HuH-7.5 (cell line): ENCODE data around the gene CLECL1.
"Not testable (repeated sequence)": the region's sequence is repeated elsewhere in the genome, so short reads cannot be mapped to it uniquely, and the experiment has no call there.

Experiments used
- DNase-seq: peaks from one replicate; pipeline ENCODE4 v3.0.0; 2011; ENCODE audit warnings: low spot score

CLECL1 gene

DNA sequence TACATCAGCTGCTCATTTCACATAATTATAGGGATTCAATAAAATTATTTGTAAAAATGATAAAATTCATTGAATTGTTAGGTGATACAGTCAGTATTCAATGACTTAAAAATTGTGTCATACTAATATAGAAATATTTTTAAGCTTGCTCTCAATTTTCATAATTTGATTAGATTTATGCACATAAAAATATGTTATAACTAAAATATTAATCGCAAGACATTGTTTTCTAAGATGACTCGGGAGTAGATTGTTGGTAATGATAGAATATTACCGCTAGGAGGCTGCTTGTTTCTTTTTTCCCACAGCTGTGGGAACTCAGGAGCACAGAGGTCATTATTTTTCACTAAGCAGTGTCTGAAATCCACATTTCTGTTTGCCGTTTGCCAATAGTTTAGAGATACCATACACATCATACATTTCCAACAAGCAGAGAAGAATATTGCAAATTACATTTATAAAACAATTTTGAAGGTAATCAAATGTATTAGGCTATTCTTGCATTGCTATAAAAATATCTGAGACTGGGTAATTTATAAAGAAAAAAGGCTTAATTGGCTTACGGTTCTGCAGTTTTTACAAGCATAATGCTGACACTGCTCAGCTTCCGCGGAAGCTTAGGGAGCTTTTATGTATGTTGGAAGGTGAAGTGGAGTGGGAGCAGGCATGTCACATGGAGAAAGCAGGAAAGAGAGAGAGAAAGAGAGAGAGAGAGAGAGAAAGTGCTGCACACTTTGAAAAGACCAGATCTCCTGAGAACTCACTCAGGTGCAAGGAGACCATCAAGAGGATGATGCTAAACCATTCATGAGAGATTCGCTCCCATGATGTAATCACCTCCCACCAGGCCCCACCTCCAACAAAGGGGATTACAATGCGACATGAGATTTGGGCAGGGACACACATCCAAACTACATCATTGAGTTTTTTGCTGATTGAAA is 18.6 kb upstream of the CLECL1 start:
- DNase-seq = no peak

- peak; percentile 46 for DNase-seq
These were observed 17.6 kb upstream of the CLECL1 start for GRCh38 chr12:9750276-9751203.

DNA sequence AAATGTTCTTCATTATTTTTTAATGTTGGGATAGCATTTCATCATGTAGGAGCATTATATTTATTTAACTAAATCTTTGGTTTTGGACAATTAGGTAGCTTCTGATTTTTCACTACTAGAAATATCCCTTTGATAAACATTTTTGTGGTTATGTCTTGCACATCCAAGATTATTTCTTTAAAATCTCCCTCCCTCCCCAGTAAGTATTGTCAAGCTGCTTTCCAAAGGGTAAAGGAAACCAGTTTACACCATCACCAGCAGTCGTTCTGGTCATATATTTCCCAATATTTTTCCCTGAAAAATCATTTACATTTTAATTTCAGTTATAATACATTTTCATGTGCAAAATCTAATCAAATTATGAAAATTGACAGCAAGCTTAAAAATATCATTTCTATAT is 16.7 kb upstream of the CLECL1 start:
- no peak for DNase-seq

DNA sequence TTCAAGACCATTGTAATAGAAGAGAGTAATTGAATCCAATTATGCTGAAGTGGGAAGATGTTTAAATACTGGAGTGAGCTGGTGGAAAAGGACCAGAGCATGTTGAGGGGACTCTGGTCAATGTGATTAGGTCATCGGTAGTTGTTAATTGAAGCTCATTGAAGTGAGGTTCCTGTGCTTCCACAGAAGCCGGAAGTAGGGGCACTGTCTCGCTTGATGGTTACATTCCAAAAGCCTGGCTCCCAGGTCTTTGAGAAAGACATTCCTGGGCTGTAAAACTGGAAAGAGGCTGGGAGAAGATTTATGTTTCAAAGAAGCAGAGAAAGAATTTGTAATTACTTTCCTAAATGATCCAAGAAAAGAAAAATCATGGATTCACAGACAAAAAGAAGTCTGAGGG is 12.3 kb upstream of the CLECL1 start:
- DNase-seq = no peak

DNA sequence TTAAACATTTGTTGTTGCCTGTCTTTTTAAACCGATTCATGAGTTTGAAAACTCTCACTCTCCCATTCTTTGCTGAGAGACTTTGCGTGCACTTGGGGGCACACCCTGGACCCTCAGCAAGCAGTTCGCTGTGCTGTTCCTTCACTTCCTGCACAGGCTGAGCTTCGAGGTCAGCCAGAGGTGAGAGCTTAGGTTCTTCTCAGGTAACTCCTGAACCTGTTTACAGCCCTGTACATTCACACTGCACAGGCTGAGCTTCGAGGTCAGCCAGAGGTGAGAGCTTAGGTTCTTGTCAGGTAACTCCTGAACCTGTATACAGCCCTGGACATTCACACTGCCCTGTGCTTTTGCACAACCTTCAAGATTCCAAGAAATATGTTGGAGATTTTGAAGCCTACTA is 9.8 kb upstream of the CLECL1 start:
- no peak for DNase-seq

DNA sequence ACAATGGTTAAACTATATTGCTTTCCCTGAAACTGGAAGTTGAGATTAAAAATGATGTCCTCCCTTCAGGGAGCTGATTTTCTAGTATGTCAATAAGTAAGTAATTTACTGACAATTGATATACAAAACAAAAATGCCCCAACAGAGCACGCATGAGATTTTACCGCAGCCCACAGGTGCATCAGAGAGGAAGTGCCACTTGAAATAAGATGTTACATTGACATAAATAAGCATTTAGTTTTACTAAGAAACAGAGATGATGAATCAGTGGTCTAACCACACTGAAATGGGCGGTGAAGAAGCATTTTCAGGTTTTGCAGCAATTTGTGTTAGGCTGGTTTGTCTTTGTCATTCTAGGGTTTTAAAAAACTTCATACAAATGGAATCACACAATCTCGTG is 8.8 kb upstream of the CLECL1 start:
- no peak for DNase-seq

DNA sequence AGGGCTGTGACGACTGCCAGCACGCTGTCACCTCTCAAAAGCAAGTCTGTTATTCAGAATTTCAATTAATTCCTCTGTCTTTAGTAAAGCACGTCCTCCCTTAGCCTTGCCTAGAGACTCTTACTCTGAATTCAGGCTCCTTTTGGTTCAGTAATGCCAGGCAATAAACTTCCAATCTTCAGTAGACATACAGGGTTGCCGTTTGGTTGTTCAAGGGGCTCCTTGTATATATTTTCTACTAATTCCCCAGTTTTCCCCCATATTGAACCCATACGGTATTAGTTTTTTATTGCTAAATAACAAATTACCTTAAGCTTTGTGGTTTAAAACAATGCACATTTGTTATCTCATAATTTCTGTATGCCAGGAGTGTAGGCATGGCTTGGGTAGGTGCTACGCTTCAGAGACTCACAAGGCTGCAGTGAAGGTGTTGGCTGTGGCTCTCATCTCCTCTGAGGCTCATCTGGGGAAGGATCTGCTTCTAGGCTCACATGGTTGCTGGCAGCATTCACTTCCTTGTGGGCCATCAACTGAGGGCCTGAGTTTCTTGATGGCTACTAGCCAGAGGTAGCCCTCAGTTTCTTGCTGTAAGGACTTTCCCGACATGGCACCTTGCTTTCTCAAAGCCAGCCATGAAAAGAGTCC is 7.3 kb upstream of the CLECL1 start:
- no peak for DNase-seq

DNA sequence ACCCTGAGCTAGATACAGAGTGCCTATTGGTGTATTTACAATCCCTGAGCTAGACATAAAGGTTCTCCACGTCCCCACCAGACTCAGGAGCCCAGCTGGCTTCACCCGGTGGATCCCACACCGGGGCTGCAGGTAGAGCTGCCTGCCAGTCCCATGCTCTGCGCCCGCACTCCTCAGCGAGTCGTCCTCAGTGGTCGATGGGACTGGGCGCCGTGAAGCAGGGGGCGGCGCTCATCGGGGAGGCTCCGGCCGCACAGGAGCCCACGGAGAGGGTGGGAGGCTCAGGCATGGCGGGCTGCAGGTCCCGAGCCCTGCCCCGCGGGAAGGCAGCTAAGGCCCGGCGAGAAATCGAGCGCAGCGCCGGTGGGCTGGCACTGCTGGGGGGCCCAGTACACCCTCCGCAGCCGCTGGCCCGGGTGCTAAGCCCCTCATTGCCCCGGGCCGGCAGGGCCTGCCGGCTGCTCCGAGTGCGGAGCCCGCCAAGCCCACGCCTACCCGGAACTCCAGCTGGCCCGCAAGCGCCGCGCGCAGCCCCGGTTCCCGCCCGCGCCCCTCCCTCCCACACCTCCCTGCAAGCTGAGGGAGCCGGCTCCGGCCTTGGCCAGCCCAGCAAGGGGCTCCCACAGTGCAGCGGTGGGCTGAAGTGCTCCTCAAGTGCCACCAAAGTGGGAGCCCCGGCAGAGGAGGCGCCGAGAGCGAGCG is 6.7 kb upstream of the CLECL1 start:
- not testable (repeated sequence) for DNase-seq

DNA sequence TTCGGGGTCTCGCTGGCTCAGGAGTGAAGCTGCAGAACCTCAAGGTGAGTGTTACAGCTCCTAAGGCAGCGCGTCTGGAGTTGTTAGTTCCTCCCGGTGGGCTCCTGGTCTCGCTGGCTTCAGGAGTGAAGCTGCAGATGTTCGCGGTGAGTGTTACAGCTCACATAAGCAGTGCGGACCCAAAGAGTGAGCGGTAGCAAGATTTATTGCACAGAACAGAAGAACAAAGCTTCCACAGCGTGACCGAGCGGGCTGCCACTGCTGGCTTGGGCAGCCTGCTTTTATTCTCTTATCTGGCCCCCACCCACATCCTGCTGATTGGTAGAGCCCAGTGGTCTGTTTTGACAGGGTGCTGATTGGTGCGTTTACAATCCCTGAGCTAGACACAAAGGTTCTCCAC is 6.0 kb upstream of the CLECL1 start:
- not testable (repeated sequence) for DNase-seq

DNA sequence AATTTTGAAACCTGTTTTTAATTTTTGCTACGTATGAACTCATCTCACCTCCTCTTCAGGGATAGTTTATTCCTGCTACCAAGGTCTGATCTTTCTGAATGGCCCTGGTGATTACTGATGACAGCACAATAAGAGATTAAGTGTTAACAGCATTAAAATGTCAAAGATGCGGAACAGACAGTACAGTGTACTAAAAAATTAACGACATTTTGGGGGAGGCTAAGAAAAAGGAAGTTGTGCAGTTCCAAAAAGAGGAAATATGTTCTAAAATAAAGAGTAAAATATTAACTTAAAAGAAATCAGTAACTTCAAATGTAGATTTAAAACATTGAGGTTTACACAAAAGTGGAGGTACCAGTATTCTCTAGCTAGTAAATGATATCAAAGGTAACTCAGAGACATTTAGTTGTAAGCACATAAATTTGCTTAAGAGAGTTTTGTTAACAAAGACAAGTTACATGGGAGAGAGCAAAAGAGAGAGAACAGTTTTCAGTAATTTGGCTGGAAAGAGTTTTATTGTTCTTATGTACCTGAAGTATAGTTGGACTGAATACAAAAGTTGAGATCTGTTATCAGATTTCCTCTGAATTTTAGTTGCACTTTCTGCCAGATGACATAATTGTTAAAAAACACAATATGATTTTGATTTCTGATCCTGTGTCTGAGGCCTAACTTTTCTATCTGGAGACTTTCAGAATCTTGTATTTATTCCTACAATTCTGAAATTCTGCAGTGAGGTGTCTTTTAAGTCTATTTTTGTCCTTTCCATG is 4.2 kb upstream of the CLECL1 start:
- no peak for DNase-seq

GRCh38 chr12:9735601-9736000 is 2.7 kb upstream of the CLECL1 start:
- no peak for DNase-seq

- no peak for DNase-seq
These were observed 1.1 kb downstream of the CLECL1 start for GRCh38 chr12:9731797-9732196.

DNA sequence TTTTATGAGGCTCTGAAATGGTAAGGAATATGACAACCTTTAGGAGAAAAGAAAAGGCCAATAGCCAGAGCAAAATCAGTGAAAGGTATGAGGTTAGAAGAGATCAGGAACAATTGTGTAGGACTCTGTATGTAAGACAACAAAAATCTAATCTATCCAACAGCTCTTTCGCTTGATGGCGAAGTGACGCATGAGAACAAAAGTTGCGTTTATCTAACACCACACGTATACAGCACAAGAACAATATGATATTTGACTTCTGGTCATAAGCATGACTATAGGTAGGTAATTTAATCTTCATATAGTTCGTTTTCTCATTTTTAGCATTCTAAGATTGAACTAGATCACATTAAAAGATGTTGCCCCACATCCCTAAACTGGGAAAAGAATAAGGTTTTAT is 1.5 kb downstream of the CLECL1 start:
- no peak for DNase-seq

DNA sequence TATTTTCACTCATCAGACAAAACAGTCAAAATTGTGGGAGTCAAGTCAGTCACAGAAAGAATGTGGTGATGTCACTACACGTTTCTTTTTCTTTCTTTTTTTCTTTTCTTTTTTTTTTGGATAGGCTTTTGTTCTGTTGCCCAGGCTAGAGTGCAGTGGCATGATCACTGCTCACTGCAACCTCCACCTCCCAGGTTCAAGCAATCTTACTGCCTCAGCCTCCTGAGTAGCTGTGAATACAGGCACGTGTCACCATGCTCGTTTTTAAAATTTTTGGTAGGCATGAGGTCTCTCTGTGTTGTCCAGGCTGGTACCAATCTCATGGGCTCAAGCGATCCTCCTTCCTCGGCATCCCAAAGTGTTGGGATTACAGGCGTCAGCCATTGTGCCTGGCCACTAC is 2.3 kb downstream of the CLECL1 start:
- DNase-seq = no peak

GRCh38 chr12:9730011-9730410 is 2.9 kb downstream of the CLECL1 start:
- DNase-seq = no peak

- no peak for DNase-seq
These were observed 3.8 kb downstream of the CLECL1 start for GRCh38 chr12:9729082-9729481.

DNA sequence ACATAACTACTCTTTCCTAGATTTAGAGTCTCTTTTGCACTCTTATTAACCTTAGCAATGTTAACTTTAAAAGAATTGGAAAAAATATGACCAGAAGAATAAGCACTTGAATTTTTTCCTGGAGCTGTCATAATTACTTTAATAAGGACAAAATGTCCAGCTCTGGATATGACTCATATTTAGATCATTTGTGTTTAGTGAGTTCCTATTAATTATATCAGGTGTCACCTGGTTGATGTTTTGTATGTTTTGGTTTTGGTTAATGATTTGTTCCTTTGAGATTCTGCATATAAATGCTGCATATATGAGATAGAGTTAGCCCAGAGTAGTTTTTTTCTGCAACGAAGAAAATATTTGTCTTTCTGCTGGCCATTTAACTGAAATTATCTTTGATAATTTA is 5.1 kb downstream of the CLECL1 start:
- DNase-seq = no peak

- no peak for DNase-seq
These were observed 7.6 kb downstream of the CLECL1 start for GRCh38 chr12:9725213-9725870.

- DNase-seq = no peak
These were observed 8.9 kb downstream of the CLECL1 start for GRCh38 chr12:9724023-9724422.

- no peak for DNase-seq
These were observed 11.4 kb downstream of the CLECL1 start for GRCh38 chr12:9721394-9722092.
